Left lung (tissue), 10 donors: ENCODE results near the gene ATN1. TPM values are rescaled to one million over a fixed set of nuclear protein-coding genes. Genes with fewer than 3 reads are reported as not detected.

ENCODE experiments used
- ATAC-seq: fragments of 200-7000 bp; cut with Tn5 transposase; one replicate; pipeline ENCODE4 v1.9.1; 2020; ENCODE audit warnings: moderate library complexity
- DNase-seq, 4 donors: peaks; one replicate each; pipeline ENCODE4 v3.0.0-alpha.2; 2013 to 2020
- H3K27ac ChIP-seq, 2 donors: fragments of 200-600 bp; sonication (generic) in 1 of 2; one replicate each; pipeline versions ENCODE4 v1.5.0 to v1.8.0; 2020 to 2021
- H3K27me3 ChIP-seq, 2 donors: fragments of 200-600 bp; sonication (generic) in 1 of 2; one replicate each; pipeline versions ENCODE4 v1.5.0 to v1.8.0; 2020 to 2021
- H3K36me3 ChIP-seq, 2 donors: fragments of 200-600 bp; sonication (generic) in 1 of 2; one replicate each; pipeline versions ENCODE4 v1.5.0 to v1.8.0; 2020 to 2021
- H3K4me1 ChIP-seq, 2 donors: fragments of 200-600 bp; one replicate each; pipeline ENCODE4 v1.8.0; 2021
- H3K4me3 ChIP-seq, 2 donors: fragments of 200-600 bp; sonication (generic) in 1 of 2; one replicate each; pipeline versions ENCODE4 v1.5.0 to v1.8.0; 2020 to 2021; ENCODE audit warnings: mild to moderate bottlenecking in 1 of 2
- H3K9me3 ChIP-seq, 2 donors: fragments of 200-600 bp; sonication (generic) in 1 of 2; one replicate each; pipeline versions ENCODE4 v1.5.0 to v1.8.0; 2020 to 2021
- CTCF ChIP-seq, 2 donors: fragments of 200-600 bp; sonication (generic) in 1 of 2; IDR thresholded peaks; one replicate each; pipeline versions ENCODE4 v1.5.0 to v1.8.0; 2021; ENCODE audit warnings: antibody characterized with exemption in 2 of 2
- intact Hi-C, 2 donors: fragments of 100-400 bp; cut with DNase I; formaldehyde crosslinking; loops; one replicate each; pipeline versions ENCODE4 v1.11.2 to v1.14.2; 2022
- polyA plus RNA-seq, 6 donors: library from polyadenylated mRNA; unstranded; fragments of 120-200 nt; gene quantifications; one replicate each; pipeline ENCODE4 v1.2.1, GENCODE V29; 2013; ENCODE audit not compliant: insufficient read length in 6 of 6
- total RNA-seq, 2 donors: library from RNA; stranded (reverse); fragmentation: NEBNext Ultra II Directional; extraction: Animal tissue kit (Norgen Biotek cat#: 25700); gene quantifications; one replicate each; pipeline ENCODE4 v1.2.1, GENCODE V29; 2021
- donor health status: DM: no; HTN: yes; CAD: no.
- donor health status: DM: no; HTN: no; CAD: no.

Gene ATN1
- total and polyA plus RNA-seq, 8 donors = 94.9 to 134 (median 110) TPM

- Histone ChIP-seq H3K36me3 (peaks cover 0 to 46% of the 10 kb centered on the region in 2 donors), H3K4me3 (no peak overlapping the region), H3K27ac (no peak overlapping the region), H3K4me1 (peaks cover 25 to 63% of the 10 kb centered on the region in 2 donors), H3K9me3 (no peaks in the 10 kb centered on the region), H3K27me3 (no peaks in the 10 kb centered on the region)
- DNase-seq (peak in 1 of 4 donors; percentile 34), ATAC-seq (no peak)
- no peak for TF ChIP-seq CTCF (IDR thresholded peaks at IDR 0.05)
- intact Hi-C loops = no loop called here
Measured at GRCh38 chr12:6941267-6941666, 13.5 kb downstream of the ATN1 start.

- no peak for TF ChIP-seq CTCF (IDR thresholded peaks at IDR 0.05)
- DNase-seq (peak in 1 of 4 donors; percentile 39), ATAC-seq (no peak)
- H3K36me3 ChIP-seq = peaks cover 0 to 41% of the 10 kb centered on the region in 2 donors
- no peaks in the 10 kb centered on the region for H3K9me3 ChIP-seq
- H3K4me3 ChIP-seq = no peak overlapping the region
- H3K4me1 ChIP-seq = peaks cover 25 to 63% of the 10 kb centered on the region in 2 donors
- H3K27ac ChIP-seq = no peak overlapping the region
- intact Hi-C loops = no loop called here
- H3K27me3 ChIP-seq = no peaks in the 10 kb centered on the region
Measured at GRCh38 chr12:6941782-6942181, 14.0 kb downstream of the ATN1 start.

GRCh38 chr12:6942331-6942665 lies 14.5 kb downstream of the ATN1 start:
- no peak overlapping the region for H3K4me3 ChIP-seq

GRCh38 chr12:6943389-6943721 lies 15.6 kb downstream of the ATN1 start:
- peaks cover 18 to 63% of the 10 kb centered on the region in 2 donors for H3K4me1 ChIP-seq
- no peaks in the 10 kb centered on the region for H3K9me3 ChIP-seq
- H3K36me3 ChIP-seq = peaks cover 0 to 35% of the 10 kb centered on the region in 2 donors
- H3K27ac ChIP-seq = peak overlapping the region; percentile 94 to 96
- ATAC-seq (peak; percentile 47), DNase-seq (peak in 3 of 4 donors; percentile 78 to 92 (median 83))
- intact Hi-C loops = no loop called here
- no peaks in the 10 kb centered on the region for H3K27me3 ChIP-seq
- peak overlapping the region in 1 of 2 donors; percentile 56 for H3K4me3 ChIP-seq
- TF ChIP-seq CTCF (IDR thresholded peaks at IDR 0.05) = no peak

More at GRCh38 chr12:6942331-6942665, 14.5 kb downstream of the ATN1 start:
- Histone ChIP-seq H3K36me3 (peaks cover 0 to 36% of the 10 kb centered on the region in 2 donors), H3K4me1 (peaks cover 21 to 63% of the 10 kb centered on the region in 2 donors), H3K27ac (no peak overlapping the region), H3K9me3 (no peaks in the 10 kb centered on the region), H3K27me3 (no peaks in the 10 kb centered on the region)
- intact Hi-C loops = no loop called here
- no peak for TF ChIP-seq CTCF (IDR thresholded peaks at IDR 0.05)
- DNase-seq (peak in 2 of 4 donors; percentile 31 to 70), ATAC-seq (no peak)

- H3K4me3 ChIP-seq = peak within 1 kb of the TSS; percentile 45 to 56
- peak within 1 kb of the TSS; percentile 94 to 96 for H3K27ac ChIP-seq
- DNase-seq = peak in 3 of 4 donors; percentile 87 to 95 (median 88)
- peak; percentile 51 for ATAC-seq
- TF ChIP-seq CTCF (IDR thresholded peaks at IDR 0.05) = no peak
- H3K9me3 ChIP-seq = no peaks in the 10 kb centered on the region
- H3K27me3 ChIP-seq = no peaks in the 10 kb centered on the region
- intact Hi-C loops = no loop called here
- H3K4me1 ChIP-seq = peaks cover 17 to 63% of the 10 kb centered on the region in 2 donors
- peaks cover 0 to 30% of the 10 kb centered on the region in 2 donors for H3K36me3 ChIP-seq
Measured at GRCh38 chr12:6943722-6944380, 16.1 kb downstream of the ATN1 start, which contains the start of the genes C12orf57 and RNU7-1. C12orf57 (plus strand) TSS chr12:6944022; CDS start chr12:6944122, 100 bp downstream. RNU7-1 (plus strand) TSS chr12:6943816.
